ENCODE measurements around the gene ADRM1.

The ADRM1 gene

DNA sequence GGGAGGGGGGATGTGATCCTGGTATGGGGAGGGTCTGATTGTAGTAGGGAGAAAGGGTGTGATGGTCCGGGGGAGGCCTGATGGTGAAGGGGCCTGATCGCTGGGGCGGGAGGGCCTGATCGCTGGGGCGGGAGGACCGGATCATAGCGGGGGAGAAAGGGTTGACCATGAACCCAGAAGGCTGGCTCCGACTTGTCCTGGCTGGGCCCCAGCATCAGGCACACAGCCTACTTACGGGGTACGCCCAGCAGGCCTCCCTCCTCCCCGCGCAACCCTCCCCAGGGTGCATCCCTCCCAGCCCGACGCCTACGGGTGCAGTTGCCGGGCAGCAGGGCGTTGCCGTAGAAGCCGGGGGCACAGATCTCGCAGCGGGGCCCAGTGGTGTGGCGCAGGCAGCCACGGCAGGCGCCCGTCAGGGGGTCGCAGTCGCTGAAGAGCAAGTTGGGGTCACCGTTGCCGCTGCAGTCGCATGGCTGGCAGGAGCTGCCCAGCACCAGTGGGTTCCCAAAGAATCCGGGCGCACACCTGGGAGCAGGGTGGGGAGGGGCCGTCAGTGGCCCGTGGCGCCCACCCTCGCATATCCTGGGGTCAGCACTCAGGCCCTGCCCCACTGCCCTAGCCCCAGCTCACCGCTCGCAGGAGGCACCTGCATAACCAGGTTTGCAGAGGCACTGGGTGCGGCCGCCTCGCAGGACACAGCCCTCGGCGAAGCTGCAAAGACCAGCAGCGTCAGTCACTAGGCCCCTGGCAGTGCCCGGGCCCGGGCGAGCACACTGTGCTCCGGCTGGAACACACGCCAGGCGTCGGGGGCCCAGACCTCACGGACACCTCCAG lies 20.6 kb downstream of the ADRM1 start:
- DNase-seq (ENCODE audit: low spot score) (no peak), FAIRE-seq (no peak)

DNA sequence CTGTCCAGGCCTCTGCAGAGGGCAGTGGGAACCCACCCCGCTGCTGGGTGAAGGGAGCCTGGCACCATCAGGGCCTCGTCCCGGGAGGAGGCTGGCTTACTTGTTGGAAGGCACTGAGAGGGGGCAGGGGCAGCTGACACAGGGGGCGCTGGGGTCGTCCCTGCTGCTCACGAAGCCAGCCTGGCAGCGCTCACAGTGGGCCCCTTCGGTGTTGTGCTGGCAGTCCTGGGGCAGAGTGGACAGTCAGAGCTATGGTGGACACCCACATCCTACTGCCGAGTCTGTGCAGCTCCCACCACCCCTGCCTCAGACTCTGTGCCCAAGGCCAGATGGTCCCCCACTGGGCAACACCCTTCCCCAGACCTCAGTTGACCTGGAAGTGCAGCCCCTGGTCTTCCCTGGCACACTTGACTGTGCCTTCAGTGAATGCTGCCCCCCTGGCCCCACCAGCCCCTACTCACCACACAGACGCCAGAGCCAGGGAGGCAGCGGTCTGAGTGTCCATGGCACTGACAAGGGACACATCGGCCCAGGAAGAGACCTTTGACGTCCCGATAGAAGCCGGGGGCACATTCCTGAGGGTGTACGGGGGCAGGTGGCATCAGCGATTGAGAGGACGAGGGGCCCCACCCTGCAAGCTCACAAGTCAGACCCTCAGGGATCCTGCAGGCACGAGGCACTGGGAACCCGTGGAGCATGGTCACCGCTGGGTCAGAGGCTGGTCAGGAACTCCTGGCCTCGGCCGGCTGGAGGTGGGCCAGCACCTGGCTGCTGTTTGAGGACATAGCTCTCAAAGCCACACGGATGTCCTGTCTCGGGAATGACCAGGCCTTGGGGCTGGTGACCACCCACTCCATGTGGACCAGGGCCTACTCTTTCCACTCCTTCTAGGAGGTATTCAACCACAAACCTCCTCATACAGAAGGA lies 21.4 kb downstream of the ADRM1 start:
- no peak for DNase-seq (ENCODE audit: low spot score)

DNA sequence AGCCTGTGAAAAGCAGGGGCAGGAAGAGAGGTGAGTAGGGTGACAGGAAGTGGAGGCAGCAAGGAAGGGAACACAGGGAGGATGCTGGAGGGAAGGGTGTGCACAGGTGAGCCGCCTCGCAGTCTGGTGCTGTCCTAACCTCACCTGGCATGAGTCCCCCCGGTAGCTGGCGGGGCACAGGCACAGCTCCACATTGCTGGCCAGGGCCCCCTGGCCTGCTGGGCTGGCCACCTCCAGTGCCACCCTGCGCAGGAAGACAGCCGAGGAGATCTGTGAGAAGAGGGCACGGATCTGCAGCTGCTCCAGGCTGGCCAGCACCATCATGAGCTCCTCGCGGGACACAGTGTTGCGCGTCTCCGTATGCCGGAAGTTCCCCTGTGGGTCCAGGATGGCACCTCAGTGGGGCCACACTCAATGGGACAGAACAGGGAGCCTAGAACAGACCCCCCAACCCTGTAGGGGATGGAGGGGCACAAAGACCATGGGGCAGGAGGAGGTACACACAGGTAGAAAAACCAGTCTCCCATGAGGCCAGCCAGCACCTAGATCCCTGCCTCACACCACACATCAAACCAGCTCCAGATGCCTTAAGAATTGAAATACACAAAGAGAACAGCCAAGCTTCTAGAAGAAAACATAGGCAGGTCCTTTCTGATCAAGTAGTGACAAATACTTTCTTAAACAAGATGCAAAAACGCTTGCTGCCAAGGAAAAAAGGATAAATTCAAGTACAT lies 22.5 kb downstream of the ADRM1 start:
- FAIRE-seq (no peak), DNase-seq (ENCODE audit: low spot score) (no peak)

More for the DNA sequence above, 21.4 kb downstream of the ADRM1 start:
- FAIRE-seq: no peak

DNA sequence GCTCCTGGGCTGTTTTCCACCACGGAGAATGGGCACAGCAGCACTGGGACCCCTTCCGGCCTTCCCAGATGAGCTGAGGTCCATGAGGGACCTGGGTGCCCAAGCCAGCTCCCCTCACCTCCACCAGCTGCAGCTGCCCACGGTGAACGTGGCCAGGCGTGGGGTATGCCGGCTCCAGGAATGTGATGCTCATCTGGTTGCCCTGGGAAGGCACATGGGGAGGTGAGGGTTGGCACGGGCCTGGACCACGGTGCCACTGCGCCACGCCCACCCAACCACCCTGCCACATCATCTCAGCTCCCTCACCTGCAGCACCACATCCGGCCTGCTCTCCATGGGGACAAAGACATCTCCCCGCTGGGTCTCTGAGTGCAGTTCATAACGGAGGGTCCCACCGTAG lies 23.8 kb downstream of the ADRM1 start:
- no peak for FAIRE-seq
- DNase-seq (ENCODE audit: low spot score): no peak

DNA sequence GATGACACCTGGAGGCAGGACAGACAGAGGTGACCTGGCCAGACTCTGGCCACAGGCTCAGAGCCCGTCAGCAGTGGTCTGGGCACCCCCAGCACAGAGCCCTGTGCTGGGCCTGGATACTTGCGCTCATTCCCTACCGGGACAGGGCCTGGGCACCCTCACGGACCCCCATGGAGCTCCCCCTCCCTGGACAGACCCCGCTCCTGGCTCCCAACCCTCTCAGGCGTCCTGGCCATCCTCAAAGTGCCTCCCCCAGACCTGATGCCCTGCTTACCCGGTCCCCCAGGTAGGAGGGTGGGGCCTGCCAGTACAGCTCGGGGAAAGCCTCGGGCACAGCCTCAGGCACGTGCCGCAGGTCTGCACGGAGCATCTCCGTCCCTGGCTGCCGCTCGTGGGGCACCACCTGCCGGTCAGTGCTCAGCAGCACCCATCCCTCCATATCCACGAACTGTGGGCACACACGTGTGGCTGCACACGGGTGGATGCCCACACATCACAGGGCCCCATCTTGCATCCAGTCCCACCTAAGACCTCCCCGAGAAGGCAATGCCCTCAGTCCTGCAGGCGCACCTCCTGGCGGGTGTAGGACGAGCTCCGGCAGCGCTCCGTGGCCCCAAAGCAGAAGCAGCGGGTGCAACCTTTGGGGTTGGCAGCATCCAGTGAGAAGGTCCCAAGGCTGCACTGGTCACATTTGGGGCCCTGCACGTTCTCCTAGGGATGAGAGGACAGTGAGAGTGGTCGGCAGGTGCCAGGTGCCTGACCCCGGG lies 24.3 kb downstream of the ADRM1 start:
- FAIRE-seq: no peak

DNA sequence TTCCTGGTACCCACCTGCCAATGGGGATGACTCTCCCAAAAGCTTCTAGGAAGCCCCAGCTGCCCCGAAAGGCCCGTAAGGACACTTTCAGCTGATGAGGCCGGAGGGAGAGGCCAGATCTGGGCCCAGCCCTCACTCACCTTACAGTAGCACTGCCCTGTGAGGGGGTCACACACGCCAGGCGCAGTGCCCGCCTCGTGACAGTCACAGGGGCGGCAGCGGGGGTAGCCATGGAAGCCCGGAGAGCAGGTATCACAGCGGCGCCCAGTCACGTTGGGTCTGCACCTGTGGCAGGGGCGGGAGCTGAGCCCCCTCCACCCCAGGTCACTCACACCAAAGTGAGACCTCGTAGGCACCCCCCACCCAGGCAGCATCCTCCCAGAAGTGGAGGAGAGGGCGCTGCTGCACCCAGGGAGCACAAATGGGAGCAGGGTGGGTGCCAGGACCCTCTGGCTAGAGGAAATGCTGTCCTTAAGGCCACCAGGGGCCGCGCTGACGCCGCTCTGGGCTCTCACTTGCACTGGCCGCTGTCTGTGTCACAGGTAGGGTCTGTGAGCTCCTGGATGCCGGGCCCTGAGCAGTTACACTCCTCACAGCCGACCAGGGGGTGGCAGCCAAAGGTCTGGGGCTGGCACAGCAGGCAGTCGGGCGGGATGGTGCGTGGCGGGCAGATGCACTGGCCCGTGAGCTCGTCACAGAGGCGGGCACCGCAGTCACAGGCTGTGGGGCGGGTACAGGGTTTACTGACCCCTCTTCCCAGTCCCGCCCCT lies 25.1 kb downstream of the ADRM1 start:
- no peak for DNase-seq (ENCODE audit: low spot score)
- no peak for FAIRE-seq

More for the DNA sequence above, 24.3 kb downstream of the ADRM1 start:
- no peak for DNase-seq (ENCODE audit: low spot score)

DNA sequence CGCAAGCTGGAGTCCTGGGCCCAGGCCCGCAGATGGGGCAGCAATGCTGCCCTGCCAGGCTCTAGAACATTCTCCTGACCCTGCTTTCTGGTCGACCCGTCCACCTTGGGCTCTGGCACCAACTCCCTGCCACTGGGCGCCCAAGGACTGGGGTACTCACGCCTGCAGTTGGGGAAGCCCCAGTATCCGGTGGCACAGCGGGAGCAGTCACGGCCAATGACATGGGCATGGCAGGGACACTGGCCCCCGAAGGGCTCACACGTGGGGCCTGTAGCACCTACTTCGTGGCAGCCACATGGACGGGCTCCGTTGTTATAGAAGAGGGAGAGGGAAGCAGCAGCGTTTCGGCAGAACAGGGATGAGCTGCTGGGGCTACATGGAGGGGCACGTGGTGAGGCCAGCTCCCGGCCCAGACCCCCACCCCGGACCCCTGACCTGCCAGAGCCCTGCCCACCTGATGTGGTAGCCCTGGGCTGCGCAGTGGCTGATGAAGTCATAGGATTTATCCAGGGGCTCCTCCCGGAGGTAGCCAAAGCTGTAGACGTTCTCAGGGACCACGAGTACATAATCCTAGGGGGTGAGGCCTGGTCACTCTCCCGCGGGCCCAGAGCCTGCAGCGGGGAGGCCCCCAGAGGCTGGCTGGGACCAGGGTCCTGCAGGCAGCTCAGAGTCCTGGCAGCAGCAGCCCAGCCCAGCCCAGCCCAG lies 26.0 kb downstream of the ADRM1 start:
- DNase-seq (ENCODE audit: low spot score): no peak
- FAIRE-seq: no peak

DNA sequence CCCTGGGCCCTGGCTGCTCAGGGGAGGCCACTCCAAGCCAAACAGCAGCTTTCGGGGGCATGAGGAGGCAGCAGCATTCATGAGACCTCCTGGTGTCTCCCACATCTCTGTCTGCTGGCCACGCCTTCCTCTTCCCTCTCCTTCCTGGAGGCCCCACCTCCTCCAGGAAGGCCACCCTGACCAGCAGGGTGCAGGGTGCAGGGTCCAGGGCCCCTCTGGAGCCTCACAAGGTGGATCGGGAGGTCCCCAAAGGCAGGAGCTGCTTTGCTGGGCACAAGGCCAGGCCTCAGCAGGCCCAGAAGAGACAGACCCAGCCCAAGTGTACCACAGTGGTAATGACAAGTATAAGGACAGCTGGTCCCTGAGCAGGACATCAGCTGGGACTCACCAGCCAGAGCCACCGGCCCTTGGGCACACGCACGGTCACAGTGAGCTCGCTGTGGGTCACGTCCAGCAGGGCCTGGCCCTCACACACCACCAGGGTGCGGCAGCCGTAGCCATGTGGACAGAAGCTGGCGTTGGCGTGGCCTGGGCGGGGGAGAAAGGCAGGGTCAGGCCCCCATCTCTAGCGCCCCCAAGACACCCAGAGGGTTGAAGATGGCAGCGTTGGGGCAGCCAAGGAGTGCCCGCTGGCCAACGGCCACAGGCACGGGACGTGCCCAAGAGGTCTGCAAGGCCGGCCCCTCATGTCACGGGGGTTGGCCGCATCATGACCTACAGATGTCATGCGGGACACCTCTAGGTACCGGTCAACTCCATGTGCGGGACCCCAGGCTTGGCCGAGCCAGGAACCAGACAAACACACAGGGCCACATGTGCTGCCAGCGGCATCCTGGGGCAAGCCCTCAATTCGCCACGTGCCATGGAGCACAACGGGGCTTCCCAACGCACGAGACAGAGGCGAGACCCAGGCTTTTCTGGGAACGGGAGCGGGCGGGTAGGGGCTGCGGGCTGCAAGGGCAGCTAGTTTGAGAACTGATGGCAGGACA lies 26.9 kb downstream of the ADRM1 start:
- DNase-seq (ENCODE audit: low spot score) (no peak), FAIRE-seq (no peak)

DNA sequence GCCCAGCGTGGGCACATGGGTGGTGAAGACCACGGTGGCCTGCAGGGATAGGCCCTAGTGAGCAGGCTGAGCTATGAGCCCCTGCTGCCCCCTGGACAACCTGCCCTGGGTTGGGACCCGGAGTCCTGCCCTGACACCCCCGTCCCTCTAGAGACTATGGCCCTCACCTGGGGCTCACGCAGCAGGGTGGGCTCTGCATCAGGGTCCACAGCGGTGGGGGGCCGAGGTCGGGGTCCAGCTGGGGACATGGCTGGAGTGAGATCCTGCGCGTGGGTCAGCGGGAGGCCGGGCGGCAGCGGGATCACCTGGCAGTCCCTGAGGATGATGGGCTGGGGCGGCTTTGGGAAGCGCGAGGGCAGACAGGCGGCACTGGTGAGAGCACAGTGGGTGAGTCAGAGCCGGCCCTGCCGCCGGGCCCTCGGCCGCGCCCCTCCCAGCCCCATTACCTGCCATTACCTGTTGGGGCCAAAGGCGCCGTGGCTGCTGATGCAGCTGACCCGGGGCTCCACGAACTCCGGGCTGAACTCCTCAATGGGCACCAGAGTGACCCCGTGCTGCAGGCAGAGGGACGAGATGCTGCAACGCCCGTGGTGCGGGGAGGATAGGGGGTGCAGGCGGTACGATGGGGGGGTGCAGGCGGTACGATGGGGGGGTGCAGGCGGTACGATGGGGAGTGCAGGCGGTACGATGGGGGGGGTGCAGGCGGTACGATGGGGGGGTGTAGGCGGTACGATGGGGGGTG lies 27.9 kb downstream of the ADRM1 start:
- FAIRE-seq (no peak), DNase-seq (ENCODE audit: low spot score) (no peak)

DNA sequence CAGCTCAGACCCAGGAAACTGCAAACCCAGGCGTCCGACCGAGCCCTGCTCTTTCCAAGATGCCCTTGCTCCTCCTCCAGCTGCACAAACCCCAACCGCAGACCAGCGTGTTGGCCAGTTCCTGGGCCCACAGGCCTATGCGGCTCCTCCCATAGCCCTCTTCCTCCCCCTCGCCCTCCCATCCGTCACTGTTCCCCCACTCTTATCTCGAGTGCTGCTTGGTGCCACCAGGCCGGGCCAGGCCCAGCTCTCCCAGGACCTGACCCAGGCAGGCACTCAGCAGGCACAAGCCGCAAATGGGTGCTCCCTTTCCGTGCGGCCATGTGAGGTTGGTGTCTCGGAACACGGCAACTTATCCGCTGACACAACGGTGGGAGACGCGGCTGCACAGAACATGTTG lies 28.6 kb downstream of the ADRM1 start:
- DNase-seq (ENCODE audit: low spot score) (no peak), FAIRE-seq (no peak)

DNA sequence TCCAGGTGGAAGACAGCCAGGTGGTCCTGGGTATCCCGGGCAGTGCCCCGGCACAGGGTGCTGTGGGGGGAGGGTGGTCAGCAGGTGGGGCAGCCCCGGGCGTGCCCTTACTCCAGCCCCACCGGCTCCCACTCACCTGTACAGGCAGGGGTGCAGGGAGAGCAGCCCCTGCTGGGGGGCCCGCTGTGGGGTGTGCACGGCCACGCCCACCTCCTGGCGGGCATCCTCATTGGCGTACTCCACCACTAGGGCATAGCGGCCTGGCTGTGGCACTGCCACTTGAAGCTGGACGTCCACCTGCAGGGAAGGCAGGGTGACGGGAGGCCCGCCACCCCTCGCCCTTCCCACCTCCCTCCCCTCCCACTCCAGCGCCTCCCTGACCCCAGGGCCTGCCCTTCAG lies 29.6 kb downstream of the ADRM1 start:
- DNase-seq (ENCODE audit: low spot score) (no peak), FAIRE-seq (no peak)

DNA sequence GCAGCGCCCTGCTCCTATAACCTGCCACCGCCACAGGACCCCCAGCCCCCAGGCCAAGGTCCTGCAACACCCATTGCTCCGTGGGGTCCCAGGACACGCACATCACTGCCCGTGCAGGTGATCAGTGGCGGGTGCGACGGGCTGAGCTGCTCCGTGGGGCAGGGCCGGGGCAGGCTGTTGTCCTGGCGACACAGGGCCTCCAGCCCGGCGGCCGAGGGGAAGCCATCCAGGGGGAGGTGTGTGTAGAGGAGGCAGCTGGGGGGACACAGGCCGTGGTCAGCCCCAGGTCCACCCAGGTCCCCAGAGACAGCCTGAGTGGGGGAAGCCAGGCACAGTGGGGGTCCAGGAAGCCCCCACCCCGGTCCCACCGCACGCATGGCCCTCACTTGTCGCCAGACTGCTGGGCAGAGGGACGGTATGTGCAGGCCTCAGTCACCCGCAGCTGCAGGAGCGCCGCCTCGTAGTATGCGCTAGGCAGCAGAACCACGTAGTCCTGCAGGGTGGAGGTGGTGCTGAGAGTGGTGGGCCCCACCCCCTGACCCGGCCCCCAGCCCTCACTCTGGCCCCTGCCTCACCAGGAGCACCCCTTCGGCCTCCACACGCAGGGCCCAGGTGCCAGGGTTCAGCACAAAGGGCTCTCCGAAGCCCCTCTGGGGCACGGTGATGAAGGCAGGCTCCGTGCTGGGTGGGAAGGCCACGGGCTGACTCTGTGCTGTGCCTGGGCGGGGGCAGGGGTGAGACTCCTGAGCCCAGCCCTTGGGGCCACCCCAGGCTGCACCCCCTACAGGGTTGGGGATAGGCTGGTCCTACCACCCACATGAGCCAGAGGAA lies 30.4 kb downstream of the ADRM1 start:
- DNase-seq (ENCODE audit: low spot score) (no peak), FAIRE-seq (no peak)

DNA sequence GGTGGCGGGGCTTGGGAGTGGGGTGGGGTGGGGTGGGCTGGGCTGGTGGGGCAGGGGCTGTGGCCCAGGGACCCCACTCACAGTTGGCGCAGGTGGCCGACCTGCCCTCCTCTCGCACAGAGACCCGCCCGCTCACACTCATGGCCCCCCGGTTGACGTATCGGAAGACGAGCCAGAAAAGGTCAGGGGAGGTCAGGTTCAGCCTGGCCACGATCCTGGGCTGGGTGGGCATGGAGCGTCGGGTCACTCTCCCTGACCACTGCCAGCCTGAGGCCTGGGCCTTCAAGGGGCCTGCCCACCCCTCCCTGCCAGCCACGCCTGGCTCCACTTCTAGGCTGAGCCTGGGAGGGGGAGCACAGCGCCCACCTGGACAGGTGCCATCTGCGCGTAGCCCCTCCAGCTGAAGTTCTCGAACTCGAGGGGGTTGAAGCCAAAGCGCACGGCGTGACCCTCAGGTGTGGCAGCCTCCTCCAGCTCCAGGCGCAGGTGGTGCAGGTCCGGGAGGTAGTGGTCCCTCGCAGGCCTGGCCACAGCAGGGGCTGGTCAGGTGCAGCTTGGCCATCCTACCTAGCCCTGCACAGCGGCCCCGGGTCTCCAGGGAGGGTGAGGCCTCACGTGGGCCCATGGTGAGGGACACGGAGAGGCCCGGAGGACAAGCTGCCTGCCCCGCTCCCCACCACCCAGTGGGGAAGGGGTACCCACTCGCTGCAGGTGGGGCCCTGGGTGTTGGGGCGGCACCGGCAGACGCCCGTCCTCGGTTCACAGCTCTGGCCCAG lies 31.2 kb downstream of the ADRM1 start:
- no peak for FAIRE-seq
- DNase-seq (ENCODE audit: low spot score): no peak

DNA sequence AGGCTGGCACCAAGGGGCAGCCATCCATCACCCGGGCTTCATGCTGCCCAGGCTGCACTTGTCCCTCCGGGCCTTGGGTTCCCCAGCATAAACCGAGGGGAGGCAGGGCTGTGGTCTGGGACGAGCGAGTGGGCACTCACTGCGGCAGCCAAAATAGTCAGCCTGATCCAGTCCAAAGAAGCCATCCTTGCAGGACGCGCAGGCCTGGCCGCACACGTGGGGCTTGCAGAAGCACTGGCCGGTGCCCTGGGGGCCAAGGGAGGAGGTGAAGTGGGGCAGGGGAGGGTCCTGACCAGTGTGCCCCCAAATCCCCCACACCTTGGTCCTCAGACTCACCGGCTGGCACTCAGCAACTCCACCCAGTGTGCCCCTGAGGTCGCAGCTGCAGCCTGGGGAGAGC lies 32.1 kb downstream of the ADRM1 start:
- DNase-seq (ENCODE audit: low spot score) (no peak), FAIRE-seq (no peak)

DNA sequence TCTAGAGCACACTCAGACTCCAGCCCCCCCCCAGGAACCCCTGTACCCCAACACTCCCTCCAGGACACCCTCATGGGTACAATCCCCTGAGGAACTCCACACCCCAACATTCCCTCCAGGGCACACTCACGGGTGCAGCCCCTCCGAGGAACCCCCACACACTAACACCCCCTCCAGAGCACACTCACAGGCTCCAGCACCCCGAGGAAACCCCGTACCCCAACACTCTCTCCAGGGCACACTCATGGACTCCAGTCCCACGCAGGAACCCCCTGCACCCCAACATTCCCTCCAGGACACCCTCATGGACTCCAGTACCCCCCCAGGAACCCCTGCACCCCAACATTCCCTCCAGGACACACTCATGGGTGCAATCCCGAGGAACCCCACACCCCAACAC lies 32.7 kb downstream of the ADRM1 start:
- DNase-seq (ENCODE audit: low spot score) (no peak), FAIRE-seq (no peak)

DNA sequence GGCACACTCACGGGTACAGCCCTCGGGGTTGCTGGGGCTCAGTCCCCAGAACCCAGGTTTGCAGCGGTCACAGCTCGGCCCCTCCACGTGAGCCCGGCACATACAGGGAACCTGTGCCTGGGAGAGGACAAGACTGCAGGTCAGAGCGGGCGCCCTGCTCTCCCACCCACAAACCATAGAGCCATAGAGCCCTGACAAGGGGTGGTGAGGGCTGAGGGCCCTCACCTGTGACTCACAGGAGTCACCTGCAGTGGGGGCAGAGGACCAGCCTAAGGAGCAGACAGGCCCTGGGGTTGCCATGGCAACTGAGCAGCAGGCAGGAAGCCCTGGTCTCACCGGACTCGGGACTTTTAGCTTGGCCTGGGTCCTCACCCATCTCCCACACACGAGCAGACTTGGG lies 33.5 kb downstream of the ADRM1 start:
- DNase-seq (ENCODE audit: low spot score): no peak
- no peak for FAIRE-seq

Measured in RCC 7860 (cell line).